ENCODE data around the gene ASB2. TPM values are rescaled to one million over a fixed set of nuclear protein-coding genes. Genes with fewer than 3 reads are reported as not detected.

ASB2 gene
- total and polyA plus RNA-seq, 2 of the 13 experiments (the other 11 are each of a cell fraction or from before 2014, with no cell fraction given) = 0.82 to 4.1 TPM

GRCh38 chr14:93924592-93925355, 51.6 kb downstream of the ASB2 start (continued):
- TF ChIP-seq MXI1 (IDR thresholded peaks at IDR 0.05; ENCODE audit: borderline replicate concordance, low read depth, low read length) (no peak), ZNF160 (CRISPR knock-in tag; IDR thresholded peaks at IDR 0.05) (no peak), CBX5 (CRISPR knock-in tag; IDR thresholded peaks at IDR 0.05; ENCODE audit: borderline replicate concordance) (no peak), ELF3 (CRISPR knock-in tag; IDR thresholded peaks at IDR 0.05) (no peak), ZSCAN30 (CRISPR knock-in tag; IDR thresholded peaks at IDR 0.05) (no peak), POLR2AphosphoS2 (IDR thresholded peaks at IDR 0.05; ENCODE audit: low read depth, low read length) (no peak), ZNF382 (CRISPR knock-in tag; IDR thresholded peaks at IDR 0.05; ENCODE audit: borderline replicate concordance) (no peak), ZNF275 (CRISPR knock-in tag; IDR thresholded peaks at IDR 0.05; ENCODE audit: borderline replicate concordance) (no peak)

GRCh38 chr14:93923626-93924025, 52.7 kb downstream of the ASB2 start:
- H3K4me1 ChIP-seq (ENCODE audit: insufficient read depth, low read length) = peaks cover 32% of the 10 kb centered on the region
- H3K4me2 ChIP-seq (ENCODE audit: low read depth, low read length) = no peak overlapping the region
- ChIA-PET CTCF (ENCODE audit: low intra/inter-chr PET ratio, low total read pairs) (no interaction called here), POLR2A (no interaction called here)
- in situ Hi-C loops (cut with HindIII; ENCODE audit: extremely low pct_ligation_motif_present, low pct_unique_long_range_greater_than_20kb) = no loop called here
- ATAC-seq (no peak), DNase-seq (ENCODE audit: low spot score) (no peak), FAIRE-seq (no peak)
- no peak overlapping the region for H3K9ac ChIP-seq (ENCODE audit: insufficient read depth, low read depth, low read length)
- peaks cover 3 to 16% of the 10 kb centered on the region in 2 experiments; a peak in 3 of 5 replicates for H3K27me3 ChIP-seq (ENCODE audit: control insufficient read depth in 1 of 2, insufficient read depth in 2 of 2, low read length in 2 of 2)
- no peaks in the 10 kb centered on the region for H4K20me1 ChIP-seq (ENCODE audit: insufficient read depth, low read length)
- no peaks in the 10 kb centered on the region for H3K79me2 ChIP-seq (ENCODE audit: insufficient read depth, low read length)
- no peaks in the 10 kb centered on the region for H3K9me3 ChIP-seq (ENCODE audit: low read length)
- WGBS (ENCODE audit: low lambda C conversion rate) = 81% methylated on average over 7 of the region's 8 CpGs
- no peak overlapping the region for H3K27ac ChIP-seq (ENCODE audit: extremely low read length, insufficient read depth, low read length)
- intact Hi-C loops (cut with micrococcal nuclease; ENCODE audit: unreplicated experiment) = no loop called here
- no peak overlapping the region for H2AFZ ChIP-seq (ENCODE audit: low read length)
- no peaks in the 10 kb centered on the region for H3K36me3 ChIP-seq (replicated peaks in 1 of 2; ENCODE audit: control insufficient read depth in 1 of 2, insufficient read depth in 2 of 2, low read length in 2 of 2)
- no TSS peak for BruUV-seq (replicated peaks)
- H3K4me3 ChIP-seq (replicated peaks in 1 of 3; ENCODE audit: insufficient read depth in 1 of 3, low read depth in 2 of 3, low read length in 3 of 3) = no peak overlapping the region
- TF ChIP-seq MXD3 (CRISPR knock-in tag; IDR thresholded peaks at IDR 0.05) (no peak), ZBTB10 (CRISPR knock-in tag; IDR thresholded peaks at IDR 0.05; ENCODE audit: borderline replicate concordance) (no peak), NR2F1 (CRISPR knock-in tag; IDR thresholded peaks at IDR 0.05) (no peak), KLF15 (CRISPR knock-in tag; IDR thresholded peaks at IDR 0.05; ENCODE audit: borderline replicate concordance) (no peak), EZH2 (conservative IDR thresholded peaks at IDR 0.05; ENCODE audit: low read depth, low read length) (no peak), SP2 (CRISPR knock-in tag; IDR thresholded peaks at IDR 0.05) (no peak), MAZ (IDR thresholded peaks at IDR 0.05; ENCODE audit: borderline replicate concordance, low read depth, low read length) (no peak), MAZ (CRISPR knock-in tag; IDR thresholded peaks at IDR 0.05; ENCODE audit: low read depth) (no peak), RBM22 (optimal IDR thresholded peaks at IDR 0.05; ENCODE audit: low read length) (no peak), ZNF704 (CRISPR knock-in tag; IDR thresholded peaks at IDR 0.05; ENCODE audit: borderline replicate concordance) (no peak)
